HG02610 (cell line): ENCODE data around the gene NAV2.
A peak's percentile ranks its signal among the peaks of the same experiment; 100 is the strongest.

Experiments used
- ATAC-seq: cut with Tn5 transposase; IDR thresholded peaks from one replicate; pipeline ENCODE4 v1.9.1; 2021; ENCODE audit warnings: mild to moderate bottlenecking, moderate library complexity; ENCODE audit not compliant: unreplicated experiment

Gene NAV2

DNA sequence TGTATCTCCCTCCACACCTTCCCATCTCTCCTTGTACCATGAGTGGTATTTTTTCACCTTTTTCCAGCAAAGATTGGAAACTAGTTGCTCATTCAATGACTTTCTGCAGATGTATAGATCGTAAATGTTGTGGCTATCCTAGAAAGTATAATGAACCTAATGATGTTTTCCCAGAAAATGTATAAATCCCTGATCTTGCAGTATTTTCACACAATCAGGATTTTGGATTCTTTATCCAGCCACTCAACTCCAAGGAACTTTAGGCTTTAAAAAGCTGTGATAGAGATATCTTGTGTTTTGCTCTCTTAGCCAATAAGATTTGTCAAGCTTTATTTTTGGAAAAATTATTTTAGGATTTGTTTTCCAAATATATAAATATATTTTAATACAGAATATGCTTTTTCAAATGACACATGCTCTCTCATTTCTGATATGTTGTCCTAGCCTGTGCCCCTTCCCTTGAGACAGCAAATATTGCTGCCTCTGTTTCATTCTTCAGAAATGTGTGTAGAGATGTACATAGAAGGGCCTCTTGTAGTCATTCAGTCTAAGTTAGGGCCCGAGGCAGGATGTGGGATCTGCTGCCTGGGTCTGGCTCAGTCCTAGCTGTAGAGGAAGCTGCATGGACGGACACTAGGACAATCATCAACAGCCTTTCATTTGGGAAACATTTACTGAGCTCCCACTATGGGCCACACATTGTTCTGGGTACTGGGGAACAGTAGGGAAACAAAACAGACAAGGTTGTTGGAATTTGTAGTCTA lies 62.4 kb downstream of the NAV2 start:
- ATAC-seq: no peak

DNA sequence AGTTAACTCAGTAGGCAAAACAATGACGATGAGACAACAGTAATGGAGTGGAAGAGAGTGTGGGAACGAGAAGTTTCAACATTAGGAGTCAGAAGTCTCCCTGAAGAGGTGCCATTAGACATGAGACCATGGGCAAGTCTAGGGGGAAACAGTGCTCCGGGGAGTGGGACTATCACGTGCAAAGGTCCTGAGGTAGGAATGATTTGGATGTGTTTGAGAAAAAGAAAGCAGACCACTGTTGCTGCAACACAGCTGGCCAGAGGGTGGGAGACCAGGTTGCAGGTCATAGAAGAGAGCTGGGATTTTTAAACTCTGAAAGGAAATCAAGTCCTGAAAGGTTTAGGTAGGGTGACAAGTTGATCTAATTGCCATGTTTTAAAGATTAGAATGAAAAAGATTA lies 63.0 kb downstream of the NAV2 start:
- no peak for ATAC-seq

DNA sequence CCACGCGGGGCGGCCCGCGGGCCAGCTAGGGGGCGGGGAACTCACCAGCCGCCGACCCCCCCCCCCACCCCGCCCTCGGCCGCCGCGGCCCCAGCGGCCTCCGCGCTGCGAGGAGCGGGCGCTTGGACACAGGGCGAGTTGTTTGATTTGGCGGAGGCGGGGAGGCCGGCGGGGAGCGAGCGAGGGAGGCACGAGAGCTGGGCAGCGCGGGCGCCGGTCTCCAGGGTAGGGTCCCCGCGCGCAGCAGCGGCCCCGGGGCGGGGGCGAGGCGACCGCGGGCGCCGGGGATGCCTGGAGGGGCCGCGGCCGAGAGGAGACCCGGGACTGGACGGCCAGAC lies 64.4 kb downstream of the NAV2 start:
- peak; percentile 18 for ATAC-seq

DNA sequence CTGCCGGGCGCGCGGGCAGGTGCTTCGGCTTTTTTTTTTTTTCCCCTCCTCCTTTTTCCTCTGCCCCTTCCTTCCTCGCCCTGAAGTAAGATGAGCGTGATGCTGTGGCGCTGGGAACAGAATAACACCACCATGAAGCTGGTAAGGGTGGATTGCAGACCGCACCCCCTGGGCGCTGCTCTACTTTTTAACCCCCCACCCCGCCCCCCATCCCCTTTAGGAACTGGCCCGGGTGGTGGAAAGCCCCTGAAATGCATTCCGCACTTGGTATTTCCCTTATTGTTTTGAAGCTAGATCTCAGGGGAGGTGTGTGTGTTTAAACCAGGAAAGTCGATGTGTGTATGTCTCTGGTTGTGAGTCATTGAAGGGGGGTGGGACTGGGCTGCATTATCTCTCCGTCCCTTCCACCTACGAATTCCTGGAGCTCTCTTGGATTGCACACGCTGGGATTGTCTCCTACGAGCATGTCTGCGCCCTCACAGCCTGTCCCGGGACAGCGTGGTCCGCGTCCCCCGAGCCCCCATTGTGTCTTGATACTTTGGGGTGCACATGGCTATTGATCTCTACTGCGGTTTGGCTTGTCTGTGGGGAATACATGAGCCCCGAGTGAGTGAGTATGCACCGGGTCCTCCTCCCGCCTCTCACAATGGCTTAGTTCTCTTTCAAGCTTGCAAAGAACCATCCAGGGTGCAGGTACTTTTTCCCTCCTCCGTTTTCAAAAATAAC lies 64.9 kb downstream of the NAV2 start:
- peak; percentile 87 for ATAC-seq

DNA sequence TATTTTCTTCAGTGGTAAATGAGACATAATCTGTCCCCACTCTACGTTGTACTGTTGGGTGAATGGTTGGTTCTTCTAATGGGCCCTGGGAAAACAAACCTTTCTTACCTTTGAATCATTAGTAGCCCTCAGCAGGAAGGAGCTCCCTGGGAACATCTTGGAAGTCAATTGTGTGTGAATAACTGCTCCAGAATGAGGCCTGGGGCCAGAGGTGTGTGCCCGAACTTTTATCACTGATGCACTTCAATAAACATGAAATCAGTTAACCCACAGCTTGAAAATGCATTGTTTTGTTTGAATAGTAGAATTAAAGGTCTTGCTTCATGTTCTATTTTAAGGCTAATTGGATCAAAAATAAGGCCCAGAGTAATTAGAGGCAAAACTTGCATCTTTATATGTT lies 67.1 kb downstream of the NAV2 start:
- ATAC-seq: no peak

DNA sequence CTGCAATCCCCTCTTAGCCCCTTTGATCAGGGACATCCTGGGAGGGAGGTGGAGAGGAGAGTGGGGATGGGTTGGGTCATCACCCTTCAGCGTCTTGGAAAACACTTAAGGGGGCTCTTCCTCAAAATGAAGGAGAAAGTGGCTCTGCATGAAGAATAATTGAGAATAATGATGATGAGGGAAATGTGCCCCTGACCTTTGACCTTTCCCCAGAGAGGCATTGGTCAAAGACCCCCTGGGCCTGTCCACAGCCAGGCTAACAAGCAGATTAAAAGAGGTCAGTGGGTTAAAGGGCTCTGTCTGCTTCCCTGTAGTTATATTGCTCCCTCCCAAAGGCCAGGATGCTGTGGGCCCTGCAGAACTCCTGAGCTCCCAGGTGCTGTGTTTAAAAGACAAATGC lies 68.7 kb downstream of the NAV2 start:
- ATAC-seq: no peak

DNA sequence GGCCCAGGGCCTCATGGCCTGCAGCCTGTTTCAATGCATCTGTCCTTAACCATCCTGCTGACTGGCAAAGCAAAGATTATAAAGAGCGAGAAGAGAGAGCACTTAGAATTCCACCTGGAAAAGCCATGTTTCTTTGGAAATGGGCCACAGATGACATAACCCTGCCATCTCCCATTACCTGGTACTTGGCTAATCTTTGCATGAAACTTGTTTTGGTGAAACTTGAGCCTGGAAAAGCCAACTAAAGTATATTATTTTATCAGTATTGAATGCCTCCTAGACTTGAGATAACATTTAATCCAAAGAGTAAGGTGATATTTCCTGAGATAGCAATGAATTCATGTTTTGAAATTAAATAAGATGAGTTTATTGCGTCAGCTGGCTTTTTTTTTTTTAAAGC lies 72.6 kb downstream of the NAV2 start:
- no peak for ATAC-seq

DNA sequence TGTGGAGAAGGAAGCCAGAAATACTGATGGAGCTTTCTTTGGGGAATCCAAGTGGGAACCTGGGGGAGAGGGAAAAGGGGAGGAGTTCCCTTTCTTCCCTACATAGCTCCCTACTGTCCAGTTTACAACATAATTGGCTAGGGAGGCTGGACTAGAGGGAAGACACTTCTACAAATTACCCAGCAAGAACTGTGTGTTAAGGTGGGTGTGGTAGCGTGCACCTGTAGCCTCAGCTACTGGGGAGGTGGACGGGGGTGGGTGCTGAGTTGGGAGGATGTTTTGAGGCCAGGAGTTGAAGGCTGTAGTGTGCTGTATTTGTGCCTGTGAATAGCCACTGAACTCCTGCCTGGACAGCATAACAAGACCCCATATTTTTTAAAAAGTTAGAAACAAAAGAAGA lies 74.0 kb downstream of the NAV2 start:
- no peak for ATAC-seq

DNA sequence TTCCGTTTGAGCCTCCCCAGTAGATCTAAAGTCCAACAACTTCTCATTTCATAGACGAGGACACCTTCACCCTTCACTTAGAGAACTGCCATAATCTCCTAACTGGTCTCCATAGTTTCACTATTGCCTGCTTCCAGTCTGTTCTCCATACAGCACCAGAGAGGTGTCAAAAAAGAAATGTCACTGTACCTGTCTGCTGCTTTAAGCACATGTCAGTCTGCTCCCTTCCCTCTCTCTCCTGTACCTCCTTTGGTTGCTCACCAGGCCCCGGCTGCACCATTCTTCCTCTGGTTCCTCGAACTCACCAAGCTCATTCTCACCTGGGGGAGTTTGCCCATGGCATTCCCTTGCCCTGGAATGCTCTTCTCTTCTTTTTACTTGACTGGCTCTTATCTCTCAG lies 75.8 kb downstream of the NAV2 start:
- no peak for ATAC-seq

DNA sequence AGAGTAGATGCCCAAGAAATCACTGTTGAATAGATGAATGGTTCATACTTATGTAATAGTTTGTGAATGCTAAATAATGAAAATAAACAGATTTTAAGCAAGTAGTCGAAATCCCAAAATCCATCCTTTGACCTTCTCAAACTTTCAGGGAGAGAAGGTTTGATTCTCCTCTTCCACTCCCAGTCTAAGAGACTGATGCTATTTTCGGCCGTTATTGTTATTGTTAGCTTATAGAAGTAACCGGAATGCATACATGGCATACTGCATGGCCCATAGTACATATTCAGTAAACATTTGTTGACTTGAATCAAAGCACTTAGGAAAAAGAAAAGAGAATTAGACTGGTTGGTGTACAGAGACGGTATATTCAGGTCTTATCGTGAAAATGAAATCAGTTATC lies 76.6 kb downstream of the NAV2 start:
- ATAC-seq: no peak

DNA sequence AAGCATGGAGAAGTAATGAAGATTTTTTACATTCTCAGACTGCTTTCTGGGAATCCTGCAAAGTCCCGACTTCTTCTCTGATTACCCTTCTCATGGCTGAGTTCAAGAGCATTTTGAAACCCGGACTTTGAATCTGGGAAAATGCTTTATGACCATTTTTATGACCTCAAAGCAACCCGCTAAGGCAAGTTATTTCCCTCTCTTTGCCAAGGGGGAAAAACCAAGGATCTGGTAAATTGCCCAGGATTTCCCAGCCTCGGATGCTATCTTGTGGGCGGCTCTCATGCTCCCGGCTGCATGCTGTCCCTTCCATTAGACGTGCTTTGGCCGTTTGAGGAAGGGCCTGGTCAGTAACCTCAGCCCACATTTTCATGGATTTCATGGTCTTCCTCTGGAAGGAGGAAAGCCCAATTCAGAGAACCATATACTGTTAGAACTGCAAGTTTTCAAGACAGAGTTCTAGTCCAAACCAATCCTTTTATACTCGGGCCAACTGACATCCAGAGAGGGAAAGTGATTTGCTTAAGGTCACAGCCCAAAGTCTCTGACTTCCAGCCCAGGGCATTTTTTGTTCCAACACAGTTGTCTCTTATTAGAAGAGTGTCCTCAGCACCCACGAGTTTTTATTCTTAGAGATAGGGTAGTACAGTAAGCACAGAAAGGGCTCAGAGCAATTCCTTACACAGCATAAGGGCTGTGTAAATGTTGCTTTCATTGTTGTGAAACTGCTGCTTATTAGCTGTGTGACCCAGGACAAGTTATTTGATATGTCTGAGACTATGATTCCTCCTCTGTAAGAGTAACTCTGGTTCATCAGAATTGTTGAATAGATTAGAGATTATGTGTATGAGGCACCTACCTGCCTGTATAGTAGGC lies 77.4 kb downstream of the NAV2 start:
- no peak for ATAC-seq

DNA sequence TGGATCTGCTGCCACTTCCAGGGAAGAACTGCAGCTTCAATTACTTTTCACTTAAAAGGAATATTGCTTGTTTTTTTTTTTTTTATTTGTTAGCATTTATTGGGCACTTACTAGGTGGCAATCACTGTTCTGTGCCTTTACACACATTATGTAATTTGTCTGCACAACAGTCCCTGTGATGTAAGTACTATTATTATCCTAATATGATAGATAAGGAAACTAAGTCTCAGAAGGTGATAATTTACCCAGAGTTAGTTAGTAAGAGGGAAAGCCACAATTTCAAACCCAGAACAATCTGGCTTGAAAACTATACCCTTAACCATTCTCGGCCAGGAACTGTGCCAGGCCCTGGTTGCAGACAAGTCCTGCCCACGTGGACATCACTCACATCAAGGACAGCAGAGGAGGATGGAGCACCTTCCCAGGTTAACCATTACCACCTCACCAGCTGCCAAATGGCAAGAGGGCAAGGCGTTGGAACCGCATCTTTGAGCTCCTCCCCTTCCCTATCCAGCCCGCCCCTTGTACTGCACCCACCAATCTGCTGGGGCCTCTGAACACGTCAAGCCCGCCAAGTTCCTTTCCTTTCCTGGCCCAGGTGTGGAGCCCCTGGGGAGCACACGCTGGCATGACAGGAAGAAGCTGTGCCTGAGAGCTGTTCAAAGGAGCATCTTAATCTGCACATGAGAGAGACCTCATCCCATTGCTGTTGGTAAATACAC lies 78.4 kb downstream of the NAV2 start:
- ATAC-seq: no peak

DNA sequence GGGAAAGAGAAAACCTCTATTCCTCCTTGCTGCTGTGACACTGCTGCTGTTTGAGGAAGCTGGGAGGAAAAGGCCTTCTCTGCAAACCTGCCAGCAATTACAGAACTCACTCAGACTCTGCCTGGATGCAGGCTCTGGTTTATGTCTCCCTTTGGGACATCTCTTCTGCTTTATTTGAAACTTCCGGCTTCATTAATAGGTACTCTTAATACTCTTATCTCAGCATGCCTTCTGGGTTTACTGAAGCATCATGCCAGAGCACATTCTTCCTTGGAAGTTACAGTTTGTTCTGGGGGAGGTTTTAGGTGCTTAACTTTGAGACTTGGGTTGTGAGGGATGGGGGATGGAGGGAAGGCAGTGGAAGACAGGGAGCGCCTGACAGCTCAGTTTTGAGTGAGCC lies 79.9 kb downstream of the NAV2 start:
- no peak for ATAC-seq

DNA sequence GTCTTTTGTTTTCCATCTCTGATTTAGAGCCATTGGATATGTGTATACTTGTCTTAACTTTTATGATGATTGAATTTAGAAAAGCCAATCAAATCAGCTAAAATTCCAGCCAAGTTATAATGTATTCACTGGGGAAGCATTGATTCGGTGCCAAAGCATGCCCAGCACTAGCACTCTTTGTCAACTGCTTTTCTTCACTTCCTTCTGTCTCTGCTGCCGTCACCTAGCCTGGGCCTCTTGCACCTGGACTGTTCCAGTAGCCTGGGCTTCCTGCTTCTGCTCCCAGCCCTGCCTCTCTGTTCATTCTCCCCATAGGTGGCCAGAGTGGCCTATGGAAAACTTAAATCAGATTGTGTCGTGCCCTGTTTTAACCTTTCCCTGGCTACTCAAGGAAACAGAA lies 80.7 kb downstream of the NAV2 start:
- no peak for ATAC-seq

DNA sequence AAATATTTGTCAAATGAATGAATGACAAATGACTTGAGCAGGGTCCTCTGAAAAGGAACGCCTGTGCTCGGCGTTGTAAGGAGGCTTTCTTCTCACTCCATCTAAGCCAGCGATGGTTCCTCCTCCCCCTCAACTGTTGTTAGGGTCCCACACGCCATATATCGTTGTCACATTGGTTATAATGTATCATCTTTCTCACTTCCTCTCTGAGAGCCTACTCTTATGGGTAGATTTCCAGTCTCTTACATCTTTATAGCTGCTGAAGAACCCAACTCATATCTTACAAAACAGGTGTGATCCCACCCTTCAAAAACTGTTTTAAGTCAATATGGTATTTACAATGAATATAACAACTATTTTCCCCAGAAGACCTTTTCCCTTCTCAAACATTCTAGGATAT lies 81.5 kb downstream of the NAV2 start:
- no peak for ATAC-seq

DNA sequence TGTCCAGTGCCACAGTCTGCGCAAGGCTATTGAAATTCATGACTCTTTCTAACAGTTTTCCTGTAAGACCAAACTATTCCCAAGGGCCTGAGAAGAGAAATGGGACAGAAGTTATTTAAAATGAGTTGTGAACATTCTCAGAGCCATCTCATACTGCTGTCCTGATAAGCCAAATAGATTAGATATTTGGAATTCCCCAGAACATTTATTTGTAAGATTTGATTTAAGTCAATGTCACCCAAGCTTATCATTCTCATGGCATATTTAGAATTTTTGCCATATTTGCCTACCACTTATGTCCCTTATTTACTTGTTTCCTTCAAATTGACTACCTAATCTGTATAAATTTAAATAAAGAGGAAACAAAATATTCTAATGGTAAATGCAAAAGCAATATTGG lies 82.4 kb downstream of the NAV2 start:
- ATAC-seq: no peak

DNA sequence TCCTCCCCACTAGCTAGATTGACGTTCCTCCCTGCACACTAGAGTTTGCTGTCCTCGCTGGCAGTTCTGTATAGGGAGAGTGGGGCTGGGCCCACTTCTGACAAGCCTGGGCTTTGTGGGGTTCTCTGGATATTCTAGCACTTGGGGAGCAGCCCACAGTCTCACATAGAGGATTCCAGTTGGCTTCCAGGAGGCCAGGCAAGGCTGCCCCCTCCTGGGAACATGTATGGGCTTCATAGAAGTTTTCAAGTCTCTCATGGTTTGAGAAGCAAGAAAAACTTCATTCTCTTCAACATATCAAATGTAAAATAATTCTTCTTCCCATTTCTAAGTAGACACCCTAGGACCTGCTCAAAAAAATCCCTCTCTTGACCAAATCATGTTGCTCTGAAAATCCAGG lies 87.5 kb downstream of the NAV2 start:
- no peak for ATAC-seq

DNA sequence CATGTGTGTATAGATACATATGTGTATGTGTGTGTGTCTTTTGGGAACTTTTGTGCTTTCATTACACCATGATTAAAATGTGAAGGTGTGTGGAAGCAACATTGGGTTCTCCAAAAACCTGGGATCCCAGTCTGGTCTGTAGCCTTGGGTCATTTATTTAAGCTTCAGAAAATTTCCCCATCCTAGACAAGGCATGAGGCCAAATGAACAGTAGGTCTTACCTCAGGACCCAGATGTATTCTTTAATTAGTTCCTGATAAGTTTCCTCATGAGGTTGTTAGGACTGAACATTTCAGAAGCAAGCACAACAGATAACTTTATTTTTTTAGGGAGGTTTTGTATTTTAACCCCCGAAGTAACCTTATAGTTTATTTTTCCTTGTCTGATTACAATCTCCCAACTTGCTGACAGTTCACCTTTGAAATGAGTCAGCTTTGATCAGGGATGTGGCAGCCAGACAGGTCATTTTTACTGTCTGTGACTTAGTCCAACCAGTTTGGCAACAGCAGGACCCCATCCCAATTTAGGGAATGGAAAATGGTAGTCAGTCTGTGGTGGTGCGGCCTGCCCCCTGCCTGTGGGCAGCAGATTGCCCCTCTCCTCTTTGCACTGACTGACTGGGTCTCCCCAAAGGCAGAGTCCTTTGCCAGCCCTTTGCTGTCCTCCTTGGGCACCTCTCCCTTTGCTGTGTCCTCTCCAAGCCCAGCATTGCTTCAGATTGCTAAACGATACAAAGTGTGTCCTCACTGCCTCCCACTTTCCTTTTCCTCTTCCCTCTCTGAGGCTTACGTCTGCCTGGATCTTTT lies 88.3 kb downstream of the NAV2 start:
- no peak for ATAC-seq

DNA sequence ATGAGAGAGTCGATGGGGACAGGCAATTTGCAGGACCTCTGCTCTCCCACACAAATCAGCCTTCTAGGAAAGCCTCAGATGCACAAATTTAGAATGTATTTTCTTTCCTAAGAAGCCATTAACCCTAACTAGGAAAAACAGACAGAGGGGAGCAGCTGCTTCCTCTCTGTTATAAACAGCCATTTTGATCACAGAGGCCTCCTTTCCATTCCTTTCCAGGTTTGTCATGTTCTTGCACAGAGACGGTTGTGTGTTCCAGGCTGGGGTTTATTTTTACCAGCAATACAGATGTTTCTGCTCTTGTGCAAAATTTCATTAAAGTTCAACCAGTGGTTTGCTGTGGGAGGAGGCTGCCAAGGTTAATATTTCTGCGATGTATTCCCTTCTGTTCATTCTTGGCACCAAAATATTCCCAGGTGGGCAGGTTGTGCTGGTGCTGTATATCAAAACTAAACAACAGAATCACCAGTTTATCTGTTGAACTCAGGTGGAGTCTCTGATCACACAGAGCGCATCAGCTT lies 90.2 kb downstream of the NAV2 start:
- no peak for ATAC-seq

DNA sequence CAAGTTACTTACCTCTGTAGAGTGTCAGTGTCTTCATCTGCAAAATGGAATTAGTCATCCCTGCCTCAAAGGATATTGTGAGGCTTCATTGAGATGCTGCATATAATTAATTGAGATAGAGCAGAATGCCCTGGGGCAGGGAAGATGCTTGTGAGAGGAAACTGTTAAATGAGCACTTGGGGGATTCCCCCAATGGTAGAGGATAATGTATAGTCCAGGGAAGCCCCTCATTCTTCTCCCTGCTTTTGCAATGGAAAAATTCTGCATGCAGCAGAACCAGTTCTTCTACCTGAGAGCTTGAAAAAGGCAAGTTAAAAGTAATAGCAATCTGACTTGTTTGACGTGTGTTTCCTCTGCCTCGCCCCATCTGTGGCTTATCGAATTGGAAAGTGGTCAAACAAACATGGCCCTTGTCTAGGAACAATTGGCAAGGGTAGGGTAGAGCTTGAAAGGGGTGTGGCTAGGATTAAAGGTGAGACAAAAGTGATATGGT lies 90.9 kb downstream of the NAV2 start:
- no peak for ATAC-seq
